ENCODE data around the gene CCDC28A. TPM values are rescaled to one million over a fixed set of nuclear protein-coding genes. Genes with fewer than 3 reads are reported as not detected.
"Not testable (repeated sequence)": the region's sequence is repeated elsewhere in the genome, so short reads cannot be mapped to it uniquely, and the experiment has no call there.

CCDC28A gene
- total RNA-seq, 1 donor from 2014 or later = 14.0 TPM

- Mint-ChIP-seq H3K4me3 (no peak overlapping the region), H3K36me3 (ENCODE audit: low read depth) (no peaks in the 10 kb centered on the region), H3K9me3 (no peaks in the 10 kb centered on the region), H3K4me1 (no peaks in the 10 kb centered on the region), H3K27me3 (no peaks in the 10 kb centered on the region), H3K27ac (no peak overlapping the region)
- no peak for TF ChIP-seq CTCF (IDR thresholded peaks at IDR 0.05)
- DNase-seq (no peak), ATAC-seq (ENCODE audit: low read depth) (no peak)
- ChIA-PET CTCF (no interaction called here), POLR2A (no interaction called here)
- intact Hi-C loops (cut with micrococcal nuclease) = no loop called here
These were observed 44.9 kb upstream of the CCDC28A start for GRCh38 chr6:138728662-138729061.

- DNase-seq; POLR2A ChIA-PET; CTCF ChIA-PET; H3K4me1 Mint-ChIP-seq; H3K4me3 Mint-ChIP-seq; H3K36me3 Mint-ChIP-seq (ENCODE audit: low read depth); ATAC-seq (ENCODE audit: low read depth); intact Hi-C loops (cut with micrococcal nuclease); H3K27ac Mint-ChIP-seq; H3K27me3 Mint-ChIP-seq; H3K9me3 Mint-ChIP-seq: not testable (repeated sequence)
These were observed 43.5 kb upstream of the CCDC28A start for GRCh38 chr6:138730037-138730436.

DNA sequence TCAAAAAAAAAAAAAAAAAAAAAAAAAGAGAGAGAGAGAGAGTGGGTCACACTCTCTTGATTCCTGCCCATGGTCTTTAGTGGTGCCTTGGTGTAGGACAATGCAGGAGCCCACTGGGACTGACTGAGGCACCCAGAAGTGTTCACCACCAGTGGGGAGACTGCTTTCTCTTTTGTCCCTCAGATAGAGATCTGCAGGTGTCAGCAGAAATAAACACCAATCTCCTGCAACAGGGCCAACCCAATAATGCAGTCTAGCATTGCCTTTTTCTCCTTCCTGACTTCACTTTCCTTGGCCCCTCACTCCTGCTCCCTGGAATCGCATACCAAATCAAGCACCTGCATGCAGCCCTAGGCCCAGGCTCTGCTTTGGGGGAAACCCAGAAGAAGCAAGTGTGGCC lies 39.0 kb upstream of the CCDC28A start:
- Mint-ChIP-seq H3K9me3 (peaks cover 7% of the 10 kb centered on the region), H3K4me3 (no peak overlapping the region), H3K27me3 (no peaks in the 10 kb centered on the region), H3K4me1 (no peaks in the 10 kb centered on the region), H3K27ac (no peak overlapping the region), H3K36me3 (ENCODE audit: low read depth) (peaks cover 7% of the 10 kb centered on the region)
- ChIA-PET POLR2A (no interaction called here), CTCF (no interaction called here)
- TF ChIP-seq CTCF (IDR thresholded peaks at IDR 0.05) = no peak
- no peak for DNase-seq
- intact Hi-C loops (cut with micrococcal nuclease) = no loop called here
- no peak for ATAC-seq (ENCODE audit: low read depth)

DNA sequence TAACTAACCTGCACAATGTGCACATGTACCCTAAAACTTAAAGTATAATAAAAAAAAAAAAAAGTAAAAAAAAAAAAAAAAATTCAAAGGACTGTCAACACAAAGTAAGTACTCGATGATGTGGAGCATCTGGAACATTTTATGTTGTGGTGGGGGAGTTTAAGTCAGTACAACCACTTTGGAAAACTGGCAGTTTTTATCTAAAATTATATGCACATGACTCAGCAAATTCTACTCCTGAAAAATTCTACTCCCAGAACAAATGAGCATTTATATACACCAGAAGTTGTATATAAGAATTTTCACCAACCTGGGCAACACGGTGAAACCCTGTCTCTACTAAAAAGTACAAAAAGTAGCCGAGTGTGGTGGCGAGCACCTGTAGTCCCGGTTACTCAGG lies 36.9 kb upstream of the CCDC28A start:
- intact Hi-C loops (cut with micrococcal nuclease) = no loop called here
- Mint-ChIP-seq H3K4me3 (no peak overlapping the region), H3K36me3 (ENCODE audit: low read depth) (peaks cover 7% of the 10 kb centered on the region), H3K9me3 (peaks cover 10% of the 10 kb centered on the region), H3K4me1 (no peaks in the 10 kb centered on the region), H3K27ac (no peak overlapping the region), H3K27me3 (no peaks in the 10 kb centered on the region)
- ChIA-PET POLR2A (no interaction called here), CTCF (no interaction called here)
- TF ChIP-seq CTCF (IDR thresholded peaks at IDR 0.05) = no peak
- ATAC-seq (ENCODE audit: low read depth) (no peak), DNase-seq (no peak)

GRCh38 chr6:138752017-138752416 lies 21.6 kb upstream of the CCDC28A start:
- H3K27ac Mint-ChIP-seq = no peak overlapping the region
- intact Hi-C loops (cut with micrococcal nuclease) = no loop called here
- H3K4me3 Mint-ChIP-seq = no peak overlapping the region
- ATAC-seq (ENCODE audit: low read depth) (no peak), DNase-seq (no peak)
- no peaks in the 10 kb centered on the region for H3K9me3 Mint-ChIP-seq
- H3K4me1 Mint-ChIP-seq = no peaks in the 10 kb centered on the region
- no peak for TF ChIP-seq CTCF (IDR thresholded peaks at IDR 0.05)
- no peaks in the 10 kb centered on the region for H3K36me3 Mint-ChIP-seq (ENCODE audit: low read depth)
- no peaks in the 10 kb centered on the region for H3K27me3 Mint-ChIP-seq
- ChIA-PET POLR2A (no interaction called here), CTCF (no interaction called here)

DNA sequence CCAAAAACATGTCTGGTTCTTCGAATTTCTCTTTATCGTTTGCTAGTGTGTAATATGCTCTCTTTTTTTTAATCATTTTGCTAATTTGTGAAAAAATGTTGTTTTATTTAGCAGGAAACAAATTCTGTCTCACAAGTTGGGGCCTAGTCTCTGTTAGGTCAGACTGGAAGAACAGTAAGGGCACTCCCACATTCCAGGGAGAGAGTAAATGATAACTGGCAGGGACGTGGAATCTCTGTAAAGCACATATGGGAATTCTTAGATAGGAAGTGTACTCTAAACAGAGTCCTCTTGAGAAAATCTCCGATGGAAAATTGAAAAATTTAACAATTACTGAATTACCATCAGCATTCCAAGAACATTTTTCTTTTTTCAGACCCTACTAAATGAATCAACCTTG lies 16.4 kb upstream of the CCDC28A start:
- intact Hi-C loops (cut with micrococcal nuclease) = no loop called here
- Mint-ChIP-seq H3K9me3 (no peaks in the 10 kb centered on the region), H3K4me1 (no peaks in the 10 kb centered on the region), H3K36me3 (ENCODE audit: low read depth) (no peaks in the 10 kb centered on the region), H3K27ac (no peak overlapping the region), H3K27me3 (no peaks in the 10 kb centered on the region), H3K4me3 (no peak overlapping the region)
- TF ChIP-seq CTCF (IDR thresholded peaks at IDR 0.05) = no peak
- no peak for ATAC-seq (ENCODE audit: low read depth)
- ChIA-PET CTCF (no interaction called here), POLR2A (no interaction called here)
- DNase-seq = no peak
